Bronchial epithelial cell (primary cell): ENCODE measurements around the gene ZNF281. TPM values are rescaled to one million over a fixed set of nuclear protein-coding genes. Genes with fewer than 3 reads are reported as not detected.

Source experiments
- DNase-seq: peaks from one replicate; pipeline ENCODE4 v3.0.0-alpha.2; 2010; ENCODE audit warnings: low read depth
- FAIRE-seq: peaks from 2 replicates; lab custom pipeline; 2011; peaks lifted over from hg19 to GRCh38; lab: Jason Lieb, UNC
- H3K27me3 ChIP-seq: 2 replicates; pipeline ENCODE4 v1.5.1; 2011; ENCODE audit warnings: low read length; ENCODE audit not compliant: control insufficient read depth, insufficient read depth
- H3K36me3 ChIP-seq: 2 replicates; pipeline ENCODE4 v1.5.1; 2011; ENCODE audit warnings: low read length; ENCODE audit not compliant: control insufficient read depth, insufficient read depth
- H3K4me3 ChIP-seq: 2 replicates; pipeline ENCODE4 v1.5.1; 2011; ENCODE audit warnings: mild to moderate bottlenecking, low read depth, low read length, control low read depth
- total RNA-seq: library from RNA; depleted of rRNA; stranded (reverse); fragments of >200 nt; gene quantifications from 2 replicates; pipeline ENCODE4 v1.2.1, GENCODE V29; 2014
- TF ChIP-seq, protein P1 (sequence below): IDR thresholded peaks from 2 replicates; pipeline ENCODE4 v1.5.1; 2011; ENCODE audit warnings: mild to moderate bottlenecking, moderate library complexity, low read length, control low read depth, inconsistent platforms; ENCODE audit not compliant: insufficient read depth, severe bottlenecking

ZNF281 gene
- total RNA-seq, 1 donor from 2014 or later = 18.4 TPM

DNA sequence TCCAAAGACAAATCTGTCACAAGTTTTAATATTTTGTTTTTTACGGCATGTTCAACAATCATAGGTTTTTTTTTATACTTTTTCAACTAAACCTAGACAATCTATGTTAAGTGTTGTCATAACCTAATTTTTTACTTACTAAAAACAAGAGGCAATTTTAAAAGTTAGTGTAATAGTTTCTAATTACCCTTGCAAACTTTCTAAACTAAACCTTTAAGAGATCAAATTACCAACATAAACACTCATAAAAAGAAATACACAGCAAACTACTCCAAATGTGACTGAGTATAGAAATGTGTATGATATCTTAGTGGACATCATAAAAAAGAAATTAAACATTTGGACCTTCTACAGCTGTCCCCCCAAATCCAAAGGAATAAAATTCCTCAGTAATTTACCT, 10.0 kb downstream of the ZNF281 start:
- TF ChIP-seq, protein P1, sequence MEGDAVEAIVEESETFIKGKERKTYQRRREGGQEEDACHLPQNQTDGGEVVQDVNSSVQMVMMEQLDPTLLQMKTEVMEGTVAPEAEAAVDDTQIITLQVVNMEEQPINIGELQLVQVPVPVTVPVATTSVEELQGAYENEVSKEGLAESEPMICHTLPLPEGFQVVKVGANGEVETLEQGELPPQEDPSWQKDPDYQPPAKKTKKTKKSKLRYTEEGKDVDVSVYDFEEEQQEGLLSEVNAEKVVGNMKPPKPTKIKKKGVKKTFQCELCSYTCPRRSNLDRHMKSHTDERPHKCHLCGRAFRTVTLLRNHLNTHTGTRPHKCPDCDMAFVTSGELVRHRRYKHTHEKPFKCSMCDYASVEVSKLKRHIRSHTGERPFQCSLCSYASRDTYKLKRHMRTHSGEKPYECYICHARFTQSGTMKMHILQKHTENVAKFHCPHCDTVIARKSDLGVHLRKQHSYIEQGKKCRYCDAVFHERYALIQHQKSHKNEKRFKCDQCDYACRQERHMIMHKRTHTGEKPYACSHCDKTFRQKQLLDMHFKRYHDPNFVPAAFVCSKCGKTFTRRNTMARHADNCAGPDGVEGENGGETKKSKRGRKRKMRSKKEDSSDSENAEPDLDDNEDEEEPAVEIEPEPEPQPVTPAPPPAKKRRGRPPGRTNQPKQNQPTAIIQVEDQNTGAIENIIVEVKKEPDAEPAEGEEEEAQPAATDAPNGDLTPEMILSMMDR = no peak
- Histone ChIP-seq H3K4me3 (no peak overlapping the region), H3K27me3 (no peaks in the 10 kb centered on the region), H3K36me3 (no peaks in the 10 kb centered on the region)
- FAIRE-seq = no peak
- DNase-seq = no peak

GRCh38 chr1:200398373-200398772, 11.5 kb downstream of the ZNF281 start:
- FAIRE-seq = no peak
- H3K36me3 ChIP-seq = no peaks in the 10 kb centered on the region
- TF ChIP-seq, protein P1 = no peak

GRCh38 chr1:200392625-200393185, 17.1 kb downstream of the ZNF281 start:
- no peak overlapping the region for H3K4me3 ChIP-seq
- TF ChIP-seq, protein P1 = no peak
- no peak for FAIRE-seq

More at GRCh38 chr1:200398373-200398772, 11.5 kb downstream of the ZNF281 start:
- DNase-seq = no peak
- no peak overlapping the region for H3K4me3 ChIP-seq
- H3K27me3 ChIP-seq = no peaks in the 10 kb centered on the region

GRCh38 chr1:200391747-200392146, 18.1 kb downstream of the ZNF281 start:
- Histone ChIP-seq H3K27me3 (no peaks in the 10 kb centered on the region), H3K4me3 (no peak overlapping the region), H3K36me3 (no peaks in the 10 kb centered on the region)
- FAIRE-seq = no peak
- TF ChIP-seq, protein P1 = no peak
- DNase-seq = no peak

More at GRCh38 chr1:200392625-200393185, 17.1 kb downstream of the ZNF281 start:
- DNase-seq = no peak
- Histone ChIP-seq H3K36me3 (no peaks in the 10 kb centered on the region), H3K27me3 (no peaks in the 10 kb centered on the region)

DNA sequence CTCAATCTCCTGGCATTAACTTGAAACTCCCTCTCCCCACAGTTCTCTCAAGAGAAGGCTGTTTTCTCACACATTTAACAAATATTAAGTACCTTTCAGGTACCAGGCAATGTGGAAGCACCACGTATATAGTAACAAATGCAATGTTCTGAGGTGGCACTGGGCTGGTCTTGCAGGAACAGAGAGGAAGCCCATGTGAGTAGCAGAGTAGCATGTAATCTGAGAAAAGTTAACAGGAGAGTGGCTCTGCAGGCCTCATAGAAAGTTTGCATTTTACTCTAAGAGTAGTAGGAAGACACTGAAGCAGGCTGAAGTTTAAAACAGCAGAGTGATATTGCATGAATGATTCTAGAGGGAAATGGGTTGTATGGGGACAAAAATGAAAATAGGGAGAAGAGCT, 21.0 kb downstream of the ZNF281 start:
- DNase-seq (no peak), FAIRE-seq (no peak)
- no peaks in the 10 kb centered on the region for H3K36me3 ChIP-seq
- TF ChIP-seq, protein P1 = no peak
- H3K27me3 ChIP-seq = no peaks in the 10 kb centered on the region
- no peak overlapping the region for H3K4me3 ChIP-seq

- DNase-seq (no peak), FAIRE-seq (no peak)
- Histone ChIP-seq H3K4me3 (no peak overlapping the region), H3K27me3 (no peaks in the 10 kb centered on the region), H3K36me3 (no peaks in the 10 kb centered on the region)
- TF ChIP-seq, protein P1 = no peak
These were observed 23.4 kb downstream of the ZNF281 start for GRCh38 chr1:200386416-200386815.
